Activated CD8-positive, alpha-beta T cell treated with anti-CD3 and anti-CD28 coated beads for 36 hours (primary cell): ENCODE measurements around the gene TAS2R41. TPM values are rescaled to one million over a fixed set of nuclear protein-coding genes. Genes with fewer than 3 reads are reported as not detected.

Source experiments
- ATAC-seq: fragments of 200-7000 bp; cut with Tn5 transposase; one replicate; pipeline ENCODE4 v1.10.0; 2021; ENCODE audit warnings: mild to moderate bottlenecking, moderate library complexity
- CTCF ChIA-PET: fragments of 350-600 bp; sonication (Branson Sonifier 250); formaldehyde crosslinking; loops from one replicate; lab custom pipeline; 2021; ENCODE audit warnings: antibody characterized with exemption; lab: Charles Lee
- POLR2A ChIA-PET: fragments of 350-600 bp; sonication (Branson Sonifier 250); formaldehyde crosslinking; loops from one replicate; lab custom pipeline; 2021; ENCODE audit warnings: antibody characterized with exemption; lab: Charles Lee
- DNase-seq: peaks from one replicate; pipeline ENCODE4 v3.0.0-alpha.2; 2020
- H3K27ac Mint-ChIP-seq: one replicate; pipeline ENCODE4 v1.8.0; 2021; ENCODE audit warnings: mild to moderate bottlenecking, mixed read lengths
- H3K27me3 Mint-ChIP-seq: one replicate; pipeline ENCODE4 v1.8.0; 2021; ENCODE audit warnings: mixed read lengths
- H3K36me3 Mint-ChIP-seq: one replicate; pipeline ENCODE4 v1.8.0; 2021; ENCODE audit warnings: low read depth, mixed read lengths
- H3K4me1 Mint-ChIP-seq: one replicate; pipeline ENCODE4 v1.8.0; 2021; ENCODE audit warnings: low read depth, mixed read lengths
- H3K4me3 Mint-ChIP-seq: one replicate; pipeline ENCODE4 v1.8.0; 2021; ENCODE audit warnings: mild to moderate bottlenecking, moderate library complexity, mixed read lengths
- H3K9me3 Mint-ChIP-seq: one replicate; pipeline ENCODE4 v1.8.0; 2021; ENCODE audit warnings: mixed read lengths
- intact Hi-C: fragments of 100-400 bp; cut with micrococcal nuclease; formaldehyde crosslinking; loops from one replicate; pipeline ENCODE4 v1.10.0; 2022
- total RNA-seq, 2 experiments: library from RNA; stranded (reverse); gene quantifications; one replicate each; pipeline ENCODE4 v1.2.3, GENCODE V29; 2021
- TF ChIP-seq, protein P1 (sequence below): fragments of 200-600 bp; IDR thresholded peaks from one replicate; pipeline ENCODE4 v1.8.0; 2022; ENCODE audit warnings: antibody characterized with exemption, mild to moderate bottlenecking

TAS2R41 gene
- total RNA-seq, 2 experiments from 2014 or later = not detected

DNA sequence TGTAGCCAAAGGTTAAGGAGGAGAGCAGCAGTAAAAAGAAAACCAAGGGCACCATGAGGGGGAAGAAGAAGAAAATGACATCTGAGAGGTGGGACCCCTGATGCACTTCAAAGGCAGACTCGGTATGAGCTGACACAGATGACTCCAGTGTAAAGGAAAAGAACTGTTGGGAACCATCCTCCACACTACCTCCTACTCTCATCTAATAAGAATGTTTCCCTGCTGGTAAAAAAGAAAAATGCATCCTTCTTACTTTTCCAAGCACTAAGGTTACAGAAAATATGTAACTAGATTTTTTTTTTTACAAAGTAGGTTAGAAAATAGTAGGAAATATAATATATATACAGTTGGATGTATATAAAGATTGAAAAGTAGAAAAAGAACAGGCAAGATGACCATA, 16.9 kb downstream of the TAS2R41 start:
- no peaks in the 10 kb centered on the region for H3K9me3 Mint-ChIP-seq
- H3K27ac Mint-ChIP-seq = no peak overlapping the region
- H3K4me1 Mint-ChIP-seq = peaks cover 23% of the 10 kb centered on the region
- H3K36me3 Mint-ChIP-seq = no peaks in the 10 kb centered on the region
- H3K4me3 Mint-ChIP-seq = no peak overlapping the region
- ChIA-PET CTCF (interaction anchor here (1.2 kb wide), 1 partner anchor 9 kb away, joined by 4 read pairs; no protein-coding TSS in a partner anchor), POLR2A (interaction anchor here (0.9 kb wide), 1 partner anchor 10 kb away, joined by 3 read pairs; no protein-coding TSS in a partner anchor)
- TF ChIP-seq, protein P1, sequence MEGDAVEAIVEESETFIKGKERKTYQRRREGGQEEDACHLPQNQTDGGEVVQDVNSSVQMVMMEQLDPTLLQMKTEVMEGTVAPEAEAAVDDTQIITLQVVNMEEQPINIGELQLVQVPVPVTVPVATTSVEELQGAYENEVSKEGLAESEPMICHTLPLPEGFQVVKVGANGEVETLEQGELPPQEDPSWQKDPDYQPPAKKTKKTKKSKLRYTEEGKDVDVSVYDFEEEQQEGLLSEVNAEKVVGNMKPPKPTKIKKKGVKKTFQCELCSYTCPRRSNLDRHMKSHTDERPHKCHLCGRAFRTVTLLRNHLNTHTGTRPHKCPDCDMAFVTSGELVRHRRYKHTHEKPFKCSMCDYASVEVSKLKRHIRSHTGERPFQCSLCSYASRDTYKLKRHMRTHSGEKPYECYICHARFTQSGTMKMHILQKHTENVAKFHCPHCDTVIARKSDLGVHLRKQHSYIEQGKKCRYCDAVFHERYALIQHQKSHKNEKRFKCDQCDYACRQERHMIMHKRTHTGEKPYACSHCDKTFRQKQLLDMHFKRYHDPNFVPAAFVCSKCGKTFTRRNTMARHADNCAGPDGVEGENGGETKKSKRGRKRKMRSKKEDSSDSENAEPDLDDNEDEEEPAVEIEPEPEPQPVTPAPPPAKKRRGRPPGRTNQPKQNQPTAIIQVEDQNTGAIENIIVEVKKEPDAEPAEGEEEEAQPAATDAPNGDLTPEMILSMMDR = no peak
- H3K27me3 Mint-ChIP-seq = no peaks in the 10 kb centered on the region
- DNase-seq = no peak
- ATAC-seq = no peak
- intact Hi-C loops = no loop called here

DNA sequence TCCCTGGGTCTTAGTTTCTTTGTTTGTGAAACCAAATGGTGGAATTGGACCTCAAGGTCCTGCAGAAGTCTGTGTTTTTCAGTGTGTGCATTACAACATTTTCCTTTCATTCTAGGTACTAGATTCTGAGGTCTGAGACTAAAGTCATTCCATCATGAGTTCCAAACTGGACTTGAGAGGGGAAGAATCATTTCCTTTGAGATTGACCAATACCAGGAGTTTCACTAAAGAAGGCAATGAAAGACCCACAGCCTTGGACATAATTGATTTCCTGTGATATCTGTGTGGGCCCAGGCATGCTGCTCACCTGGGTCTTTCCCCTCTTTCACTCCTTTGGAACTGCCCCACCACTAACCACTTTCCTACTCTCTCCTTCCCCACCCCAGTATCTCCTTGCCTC, 18.2 kb downstream of the TAS2R41 start:
- DNase-seq (no peak), ATAC-seq (no peak)
- Mint-ChIP-seq H3K27me3 (no peaks in the 10 kb centered on the region), H3K36me3 (no peaks in the 10 kb centered on the region), H3K4me1 (peaks cover 23% of the 10 kb centered on the region), H3K9me3 (no peaks in the 10 kb centered on the region), H3K4me3 (no peak overlapping the region), H3K27ac (no peak overlapping the region)
- ChIA-PET POLR2A (no interaction called here), CTCF (interaction anchor here (0.9 kb wide), 1 partner anchor 9 kb away, joined by 3 read pairs; no protein-coding TSS in a partner anchor)
- intact Hi-C loops = no loop called here
- TF ChIP-seq, protein P1 = no peak

DNA sequence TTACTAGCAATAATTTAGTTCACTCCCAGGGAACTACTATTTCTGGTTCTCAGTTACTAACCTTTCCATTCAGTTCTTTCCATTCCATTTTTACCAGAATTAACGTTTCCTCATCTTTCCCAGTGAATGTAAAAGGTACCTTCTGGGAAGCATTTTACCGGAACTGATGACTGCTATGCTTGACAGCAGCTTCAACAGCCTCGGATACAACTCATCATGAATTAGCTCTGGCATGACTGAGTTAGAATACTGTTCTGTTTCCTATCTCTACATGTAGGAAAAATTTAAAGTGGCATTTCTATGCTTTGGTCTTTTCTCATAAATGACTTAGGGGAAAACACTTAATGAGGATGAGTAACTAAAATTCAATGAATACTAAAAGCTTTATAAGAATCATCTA, 18.6 kb downstream of the TAS2R41 start:
- H3K36me3 Mint-ChIP-seq = no peaks in the 10 kb centered on the region
- H3K27me3 Mint-ChIP-seq = no peaks in the 10 kb centered on the region
- H3K9me3 Mint-ChIP-seq = no peaks in the 10 kb centered on the region
- H3K4me3 Mint-ChIP-seq = no peak overlapping the region
- H3K27ac Mint-ChIP-seq = no peak overlapping the region
- TF ChIP-seq, protein P1 = no peak
- peaks cover 23% of the 10 kb centered on the region for H3K4me1 Mint-ChIP-seq
- DNase-seq (no peak), ATAC-seq (no peak)
- CTCF ChIA-PET = interaction anchor here (0.9 kb wide), 1 partner anchor 10 kb away, joined by 3 read pairs; no protein-coding TSS in a partner anchor
- intact Hi-C loops = no loop called here
- POLR2A ChIA-PET = no interaction called here

DNA sequence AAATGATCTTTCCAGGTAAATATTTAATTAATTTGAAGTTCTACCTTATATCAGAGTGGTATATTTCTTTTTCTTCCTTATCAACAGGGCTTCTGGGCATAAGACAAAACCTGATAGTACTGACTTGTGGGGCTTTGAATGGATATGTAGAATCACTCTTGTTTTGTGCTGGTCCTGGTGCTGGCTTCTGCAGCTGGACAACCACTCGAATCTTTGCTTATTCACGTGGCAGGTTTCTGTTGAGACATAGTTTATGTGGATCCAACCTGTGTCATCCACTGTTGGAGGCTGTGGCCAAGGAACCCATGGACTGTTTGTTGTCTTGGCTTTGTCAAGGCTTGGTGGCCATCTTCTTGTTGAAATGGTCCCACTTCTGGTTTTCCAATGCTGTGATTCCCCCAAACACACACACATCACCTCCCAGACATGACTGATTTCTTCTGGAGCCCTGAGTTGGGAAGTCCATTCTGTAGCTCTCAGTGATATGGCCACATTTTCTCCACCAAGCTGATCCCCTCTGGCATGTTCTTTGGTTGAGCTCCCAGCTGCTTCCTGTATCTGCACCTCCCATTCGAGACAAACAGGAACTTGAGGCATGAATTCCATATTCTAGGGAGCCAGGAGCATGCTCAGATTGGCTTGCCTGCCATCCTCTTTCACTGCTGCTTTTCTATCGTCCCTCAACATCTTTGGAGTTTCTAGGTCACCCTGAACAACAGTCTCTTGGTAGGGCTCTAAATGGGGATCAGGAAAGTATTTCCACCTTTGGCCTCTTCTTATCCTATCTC, 19.5 kb downstream of the TAS2R41 start:
- H3K27me3 Mint-ChIP-seq = no peaks in the 10 kb centered on the region
- ChIA-PET CTCF (interaction anchor here (0.9 kb wide), 1 partner anchor 11 kb away, joined by 3 read pairs; no protein-coding TSS in a partner anchor), POLR2A (no interaction called here)
- ATAC-seq = no peak
- H3K27ac Mint-ChIP-seq = no peak overlapping the region
- no peak for DNase-seq
- no peak overlapping the region for H3K4me3 Mint-ChIP-seq
- no peaks in the 10 kb centered on the region for H3K9me3 Mint-ChIP-seq
- peaks cover 18% of the 10 kb centered on the region for H3K4me1 Mint-ChIP-seq
- H3K36me3 Mint-ChIP-seq = no peaks in the 10 kb centered on the region
- intact Hi-C loops = no loop called here
- TF ChIP-seq, protein P1 = no peak

DNA sequence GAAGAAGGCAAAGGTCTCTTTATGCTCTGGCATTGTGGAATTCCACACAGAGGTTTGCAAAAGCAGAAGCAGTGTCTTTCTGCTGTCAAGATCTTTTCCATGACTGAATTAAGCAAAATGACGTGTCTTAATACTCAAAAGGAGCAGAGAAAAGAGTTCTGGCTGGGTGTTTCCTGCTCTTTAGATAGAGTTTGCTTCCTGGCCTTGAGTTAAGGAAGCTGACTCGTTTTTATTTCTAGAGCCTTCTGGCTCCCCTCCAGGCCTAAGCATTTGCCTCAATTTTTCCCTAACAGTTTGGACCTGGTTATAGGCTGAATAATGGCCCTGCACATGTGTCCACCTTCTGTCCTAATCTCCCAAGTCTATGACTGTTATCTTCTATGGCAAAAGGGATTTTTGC, 21.6 kb downstream of the TAS2R41 start:
- Mint-ChIP-seq H3K9me3 (no peaks in the 10 kb centered on the region), H3K27ac (no peak overlapping the region), H3K27me3 (no peaks in the 10 kb centered on the region), H3K36me3 (no peaks in the 10 kb centered on the region), H3K4me1 (no peaks in the 10 kb centered on the region), H3K4me3 (no peak overlapping the region)
- CTCF ChIA-PET = interaction anchor here (1.4 kb wide), 1 partner anchor 7 kb away, joined by 3 read pairs; no protein-coding TSS in a partner anchor
- ATAC-seq (no peak), DNase-seq (no peak)
- intact Hi-C loops = no loop called here
- TF ChIP-seq, protein P1 = no peak
- POLR2A ChIA-PET = interaction anchor here (0.7 kb wide), 1 partner anchor 17 kb away, joined by 3 read pairs; no protein-coding TSS in a partner anchor
